Esophagus muscularis mucosa (tissue), 4 donors: Measurements from ENCODE around the gene EPOP. TPM values are rescaled to one million over a fixed set of nuclear protein-coding genes. Genes with fewer than 3 reads are reported as not detected.

Source experiments
- DNase-seq: peaks from one replicate; pipeline ENCODE4 v3.0.0-alpha.2; 2017; ENCODE audit errors: extremely low spot score
- H3K27ac ChIP-seq, 4 donors: fragments of 200-600 bp; sonication (generic); replicated peaks in 1 of 4; 1 replicate in 3 of 4; 2 replicates in 1 of 4; pipeline ENCODE4 v1.5.1; 2016 to 2019; ENCODE audit warnings: mild to moderate bottlenecking in 1 of 4
- H3K27me3 ChIP-seq, 4 donors: fragments of 200-600 bp; sonication (generic); one replicate each; pipeline versions ENCODE4 v1.5.1 to v1.6.0; 2016 to 2019
- H3K36me3 ChIP-seq, 4 donors: fragments of 200-600 bp; sonication (generic); one replicate each; pipeline ENCODE4 v1.5.1; 2016 to 2019
- H3K4me1 ChIP-seq, 4 donors: fragments of 200-600 bp; sonication (generic); one replicate each; pipeline ENCODE4 v1.5.1; 2016 to 2019
- H3K4me3 ChIP-seq, 4 donors: fragments of 200-600 bp; sonication (generic); 1 replicate in 2 of 4; 2 replicates in 2 of 4; pipeline ENCODE4 v1.5.1; 2016 to 2019; ENCODE audit warnings: mild to moderate bottlenecking in 4 of 4, moderate library complexity in 1 of 4
- H3K9me3 ChIP-seq, 4 donors: fragments of 200-600 bp; sonication (generic); 1 replicate in 3 of 4; 2 replicates in 1 of 4; pipeline ENCODE4 v1.5.1; 2016 to 2019
- CTCF ChIP-seq, 3 experiments: fragments of 200-600 bp in 2 of 3; fragments of 450-650 bp in 1 of 3; sonication (generic) in 2 of 3; IDR thresholded peaks; one replicate each; pipeline ENCODE4 v1.5.1; 2017 to 2019; ENCODE audit warnings: antibody characterized with exemption in 3 of 3, mild to moderate bottlenecking in 2 of 3, moderate library complexity in 1 of 3
- EP300 ChIP-seq: sonication (generic); formaldehyde crosslinking; IDR thresholded peaks from one replicate; pipeline ENCODE4 v1.6.1; 2017; ENCODE audit warnings: antibody characterized with exemption
- POLR2A ChIP-seq: fragments of 450-650 bp; IDR thresholded peaks from one replicate; pipeline ENCODE4 v1.6.1; 2017; ENCODE audit warnings: antibody characterized with exemption, moderate library complexity, mild to moderate bottlenecking, low read depth
- POLR2AphosphoS5 ChIP-seq, 2 donors: sonication (generic); formaldehyde crosslinking; IDR thresholded peaks; one replicate each; pipeline ENCODE4 v1.6.1; 2017; ENCODE audit warnings: antibody characterized with exemption in 2 of 2
- WGBS: methylation state at CpG from one replicate; pipeline ENCODE4 v1.1.5; 2018; 5-methylcytosine and 5-hydroxymethylcytosine counted together
- intact Hi-C: fragments of 100-400 bp; cut with DNase I; formaldehyde crosslinking; loops from one replicate; pipeline ENCODE4 v1.15.1; 2023
- total RNA-seq, 4 donors: library from RNA; depleted of rRNA; stranded (reverse); fragments of >200 nt; gene quantifications; one replicate each; pipeline versions ENCODE4 v1.1.0 to v1.2.1, GENCODE V29; 2016

The EPOP gene
- total RNA-seq, 4 donors from 2014 or later: 0.42 to 7.3 (median 2.7) TPM

- Histone ChIP-seq H3K4me1 (peaks cover 22 to 59% (median 54%) of the 10 kb centered on the region in 4 donors), H3K27ac (peak overlapping the region; percentile 94 to 98 (median 96)), H3K9me3 (no peaks in the 10 kb centered on the region), H3K36me3 (peaks cover 0 to 18% (median 15%) of the 10 kb centered on the region in 4 donors), H3K27me3 (no peaks in the 10 kb centered on the region), H3K4me3 (peak overlapping the region; percentile 67 to 99 (median 90))
- DNase-seq: peak; percentile 94
- TF ChIP-seq EP300 (no peak), POLR2A (no peak), POLR2AphosphoS5 (IDR thresholded peaks at IDR 0.05) (peak; percentile 53 to 73)
- intact Hi-C loops: loop anchor here (5.0 kb wide), 1 partner anchor 43 kb away; the partner anchor contains the start of gene PCGF2
- 3% methylated on average over 24 of the region's 50 CpGs for WGBS
Measured at GRCh38 chr17:38703742-38704605, 29.2 kb upstream of the EPOP start.

DNA sequence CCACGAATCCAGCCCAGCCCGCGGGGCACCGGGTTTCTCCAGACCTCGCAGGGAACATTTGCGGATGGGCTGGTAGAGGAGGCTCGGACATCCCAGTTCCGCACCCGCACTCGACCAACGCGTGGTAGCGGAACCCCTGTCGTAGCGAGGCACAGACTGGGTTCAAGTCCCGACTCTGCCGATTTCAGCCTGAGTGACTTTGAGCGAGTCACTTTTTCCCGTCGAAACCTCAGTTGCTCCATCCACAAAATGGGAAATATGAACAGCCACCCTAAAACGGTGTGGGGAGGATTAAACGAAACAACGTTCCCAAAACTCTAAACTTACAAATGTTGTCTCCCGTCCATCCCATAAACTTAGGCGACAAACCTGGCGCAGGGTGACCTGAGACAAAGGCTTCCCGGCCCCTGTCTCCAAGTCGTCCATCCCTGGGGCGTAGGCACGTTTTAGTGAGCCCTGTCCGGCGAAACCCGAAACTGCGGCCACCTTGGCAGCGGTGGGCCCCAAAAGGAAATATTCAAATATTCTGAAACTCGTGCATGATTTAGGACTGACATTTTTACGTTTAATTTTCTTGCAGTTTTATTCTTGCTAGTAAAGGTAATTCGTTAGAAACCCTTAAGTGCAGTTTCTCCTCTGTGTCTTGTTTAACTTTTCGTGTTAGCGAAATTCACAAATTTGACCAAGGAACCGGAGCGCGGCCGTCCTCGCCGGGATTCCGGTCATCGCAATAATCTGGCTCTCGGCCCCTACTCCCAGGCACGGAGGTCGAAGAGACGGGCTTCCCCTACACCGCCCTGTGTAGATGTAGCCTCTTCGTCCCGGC is 28.4 kb upstream of the EPOP start:
- no peak for TF ChIP-seq EP300
- no peak for TF ChIP-seq CTCF (IDR thresholded peaks at IDR 0.05)
- TF ChIP-seq POLR2AphosphoS5 (IDR thresholded peaks at IDR 0.05): no peak
- TF ChIP-seq POLR2A: no peak
- WGBS: 2% methylated on average over 48 of the region's 55 CpGs
- Histone ChIP-seq H3K4me1 (peaks cover 22 to 56% (median 52%) of the 10 kb centered on the region in 4 donors), H3K9me3 (no peaks in the 10 kb centered on the region), H3K4me3 (peak overlapping the region; percentile 67 to 99 (median 90)), H3K36me3 (peaks cover 0 to 10% (median 10%) of the 10 kb centered on the region in 4 donors), H3K27ac (peak overlapping the region; percentile 94 to 98 (median 96)), H3K27me3 (no peaks in the 10 kb centered on the region)
- DNase-seq: no peak
- intact Hi-C loops: loop anchor here (5.0 kb wide), 1 partner anchor 44 kb away; the partner anchor contains the start of gene PCGF2

GRCh38 chr17:38702166-38702915 is 27.6 kb upstream of the EPOP start:
- intact Hi-C loops: loop anchor here (5.0 kb wide), 1 partner anchor 45 kb away; the partner anchor contains the start of gene PCGF2
- DNase-seq: peak; percentile 97
- 20% methylated on average over 1 of the region's 81 CpGs for WGBS
- peak overlapping the region; percentile 94 to 98 (median 96) for H3K27ac ChIP-seq
- no peaks in the 10 kb centered on the region for H3K9me3 ChIP-seq
- TF ChIP-seq CTCF (IDR thresholded peaks at IDR 0.05) (peak in 1 of 3 experiments; percentile 21), EP300 (no peak), POLR2AphosphoS5 (IDR thresholded peaks at IDR 0.05) (peak; percentile 87 to 95), POLR2A (peak; percentile 85)
- peaks cover 0 to 4% (median 2%) of the 10 kb centered on the region in 4 donors for H3K36me3 ChIP-seq
- H3K4me1 ChIP-seq: peaks cover 21 to 48% (median 45%) of the 10 kb centered on the region in 4 donors
- H3K27me3 ChIP-seq: no peaks in the 10 kb centered on the region
- H3K4me3 ChIP-seq: peak overlapping the region; percentile 67 to 99 (median 90)

DNA sequence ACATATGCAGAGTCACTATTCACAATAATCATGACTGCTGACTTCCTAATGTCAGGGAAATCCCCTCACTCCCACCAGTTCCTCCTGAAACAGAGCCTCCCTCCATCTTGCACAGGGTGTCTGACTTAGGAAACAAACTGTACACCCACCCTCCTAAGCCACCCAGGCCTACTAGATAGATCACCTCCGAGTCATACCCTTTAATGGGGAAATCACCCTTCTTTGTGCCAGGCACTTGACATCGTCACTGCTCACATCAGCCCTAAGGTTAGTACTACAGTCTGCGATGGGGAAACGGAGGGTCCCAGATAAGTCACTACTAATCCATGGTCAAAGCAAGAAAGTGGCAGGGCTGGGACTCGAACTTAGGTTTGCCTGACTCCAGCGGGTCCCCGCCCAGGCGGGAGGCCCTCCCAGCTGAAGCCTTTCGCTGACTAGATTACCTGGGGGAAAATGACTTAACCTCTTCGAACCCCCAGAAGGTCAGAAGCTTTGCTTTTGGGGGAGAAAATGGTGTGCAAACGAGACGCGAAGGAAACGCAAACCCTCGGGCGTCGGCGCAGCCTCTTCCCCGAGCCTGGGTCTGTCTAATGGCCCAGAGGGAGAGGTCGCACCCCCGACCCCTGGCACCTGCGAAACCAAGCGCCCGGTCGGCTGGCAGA is 26.9 kb upstream of the EPOP start:
- no peak for TF ChIP-seq POLR2AphosphoS5 (IDR thresholded peaks at IDR 0.05)
- TF ChIP-seq POLR2A: no peak
- TF ChIP-seq CTCF (IDR thresholded peaks at IDR 0.05): no peak
- no peak for TF ChIP-seq EP300
- Histone ChIP-seq H3K9me3 (no peaks in the 10 kb centered on the region), H3K4me3 (peak overlapping the region; percentile 67 to 99 (median 90)), H3K27me3 (no peaks in the 10 kb centered on the region), H3K36me3 (no peaks in the 10 kb centered on the region), H3K27ac (peak overlapping the region; percentile 94 to 98 (median 96)), H3K4me1 (peaks cover 14 to 41% (median 38%) of the 10 kb centered on the region in 4 donors)
- 4% methylated on average over 12 of the region's 25 CpGs for WGBS
- no peak for DNase-seq
- intact Hi-C loops: loop anchor here (5.0 kb wide), 1 partner anchor 46 kb away; the partner anchor contains the start of gene PCGF2
